ENCODE data around the gene AP3M1.

The AP3M1 gene

DNA sequence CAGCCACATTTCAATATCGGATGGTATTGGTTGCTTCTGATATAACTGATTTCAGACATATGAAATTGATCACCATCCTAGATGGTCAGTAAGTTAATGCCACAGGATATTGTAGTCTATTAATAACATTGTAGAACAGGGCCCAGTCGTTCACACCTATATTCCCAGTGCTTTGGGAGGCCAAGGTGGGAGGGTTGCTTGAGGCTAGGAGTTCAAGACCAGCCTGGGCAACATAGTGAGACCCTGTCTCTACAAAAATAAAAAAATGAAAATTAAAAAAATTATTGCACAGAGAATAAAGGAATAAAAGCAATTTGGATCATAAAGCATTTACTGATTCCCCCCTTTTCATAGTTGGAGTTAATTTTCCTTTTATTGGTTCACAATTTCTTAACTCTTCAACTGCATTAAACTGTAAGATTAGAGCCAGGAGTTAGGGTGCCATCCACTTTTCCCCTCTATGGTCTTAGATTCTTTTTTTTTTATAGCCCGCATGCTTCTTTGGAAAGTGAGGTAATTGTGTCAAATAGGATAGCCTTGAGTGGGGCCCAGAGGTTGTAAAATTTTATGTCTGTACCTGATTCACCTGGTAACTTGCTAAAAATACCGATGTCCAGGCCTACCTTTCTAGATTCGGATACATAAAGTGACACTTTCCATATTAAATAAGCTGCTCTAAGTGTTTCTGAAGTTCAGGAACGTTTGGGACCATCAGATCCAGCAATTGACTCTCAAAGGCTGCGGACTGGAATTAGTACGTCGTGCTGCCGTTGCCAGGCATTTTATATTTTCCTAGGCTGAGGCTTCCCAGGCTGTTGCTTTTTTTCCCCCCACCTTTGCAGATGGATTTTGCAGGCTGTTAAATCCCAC is 25.1 kb upstream of the AP3M1 start:
- Mint-ChIP-seq H3K27me3 (no peaks in the 10 kb centered on the region), H3K4me3 (peak overlapping the region; percentile 89 to 95), H3K4me1 (peaks cover 25 to 44% of the 10 kb centered on the region in 2 donors), H3K36me3 (peaks cover 3 to 21% of the 10 kb centered on the region in 2 donors), H3K9me3 (no peaks in the 10 kb centered on the region), H3K27ac (peak overlapping the region; percentile 100)
- ATAC-seq (replicated peaks) = no peak
- DNase-seq = no peak

DNA sequence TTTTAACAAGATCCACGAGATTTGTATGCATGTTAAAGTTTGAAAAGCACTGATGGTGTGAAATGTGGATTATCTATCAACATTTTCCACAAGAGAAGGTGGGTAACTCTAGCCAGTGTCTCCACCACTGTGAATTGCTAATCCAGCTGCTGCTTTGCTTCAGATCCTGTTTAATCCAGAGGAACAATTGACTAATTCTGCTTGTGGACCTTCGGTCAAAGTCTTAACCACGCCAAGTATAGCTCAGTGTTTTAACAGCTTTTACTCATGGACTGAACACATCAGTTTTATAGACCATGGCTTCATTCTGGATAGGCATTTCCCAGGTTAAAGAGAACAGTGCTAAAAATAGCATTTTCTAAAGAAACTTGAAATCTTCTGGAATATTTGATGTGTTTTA is 23.9 kb upstream of the AP3M1 start:
- no peaks in the 10 kb centered on the region for H3K27me3 Mint-ChIP-seq
- no peaks in the 10 kb centered on the region for H3K9me3 Mint-ChIP-seq
- ATAC-seq (replicated peaks) (no peak), DNase-seq (no peak)
- no peak overlapping the region for H3K4me3 Mint-ChIP-seq
- H3K27ac Mint-ChIP-seq = no peak overlapping the region
- H3K36me3 Mint-ChIP-seq = peaks cover 3 to 12% of the 10 kb centered on the region in 2 donors
- H3K4me1 Mint-ChIP-seq = peaks cover 21 to 36% of the 10 kb centered on the region in 2 donors

DNA sequence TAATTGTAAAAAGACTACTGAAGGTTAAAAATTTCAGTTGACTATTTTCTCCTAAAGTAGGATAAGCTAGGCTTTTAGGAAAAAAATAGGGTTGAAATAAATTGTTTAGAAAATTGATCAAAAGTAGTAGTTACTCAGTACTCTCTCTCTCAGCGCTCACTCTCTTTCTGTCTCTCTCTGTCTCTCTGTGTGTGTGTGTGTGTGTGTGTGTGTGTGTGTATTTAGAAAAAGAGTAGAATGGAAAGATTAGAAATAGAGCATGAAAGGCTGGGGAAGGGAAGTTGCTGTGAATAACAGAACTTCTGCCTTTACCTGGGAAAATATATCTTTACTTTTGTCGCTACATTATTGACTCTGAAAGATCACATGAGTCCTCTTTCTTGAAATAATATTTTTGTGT is 21.0 kb upstream of the AP3M1 start:
- H3K9me3 Mint-ChIP-seq = peaks cover 0 to 1% of the 10 kb centered on the region in 2 donors
- peak overlapping the region; percentile 14 to 36 for H3K4me3 Mint-ChIP-seq

DNA sequence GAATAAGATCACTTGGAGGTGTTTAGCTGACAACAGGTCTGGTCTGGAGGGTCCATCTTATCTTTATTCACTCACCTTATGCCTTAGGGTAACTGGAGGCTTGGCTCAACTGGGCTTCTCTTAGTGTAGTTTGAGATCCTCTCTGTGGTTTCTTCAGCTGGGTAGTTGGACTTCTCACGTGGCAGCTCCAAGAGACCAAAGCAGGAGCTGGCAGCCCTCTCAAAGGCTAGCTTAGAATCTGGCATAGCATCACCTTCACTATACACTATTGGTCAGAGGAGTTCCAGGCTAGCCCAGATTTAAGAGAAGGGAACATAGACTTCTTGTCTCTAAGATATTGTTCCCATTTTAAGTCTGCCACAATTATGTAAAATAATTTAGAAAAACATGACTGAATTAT is 16.8 kb upstream of the AP3M1 start:
- ATAC-seq (replicated peaks) (no peak), DNase-seq (no peak)
- Mint-ChIP-seq H3K4me3 (peak overlapping the region; percentile 19 to 28), H3K27ac (peak overlapping the region; percentile 92), H3K27me3 (no peaks in the 10 kb centered on the region), H3K9me3 (peaks cover 0 to 1% of the 10 kb centered on the region in 2 donors), H3K4me1 (peaks cover 33 to 71% of the 10 kb centered on the region in 2 donors), H3K36me3 (peaks cover 10 to 17% of the 10 kb centered on the region in 2 donors)

More for the DNA sequence above, 21.0 kb upstream of the AP3M1 start:
- Mint-ChIP-seq H3K36me3 (peaks cover 4 to 7% of the 10 kb centered on the region in 2 donors), H3K4me1 (peaks cover 20 to 44% of the 10 kb centered on the region in 2 donors), H3K27ac (peak overlapping the region; percentile 66), H3K27me3 (no peaks in the 10 kb centered on the region)
- DNase-seq (no peak), ATAC-seq (replicated peaks) (no peak)

DNA sequence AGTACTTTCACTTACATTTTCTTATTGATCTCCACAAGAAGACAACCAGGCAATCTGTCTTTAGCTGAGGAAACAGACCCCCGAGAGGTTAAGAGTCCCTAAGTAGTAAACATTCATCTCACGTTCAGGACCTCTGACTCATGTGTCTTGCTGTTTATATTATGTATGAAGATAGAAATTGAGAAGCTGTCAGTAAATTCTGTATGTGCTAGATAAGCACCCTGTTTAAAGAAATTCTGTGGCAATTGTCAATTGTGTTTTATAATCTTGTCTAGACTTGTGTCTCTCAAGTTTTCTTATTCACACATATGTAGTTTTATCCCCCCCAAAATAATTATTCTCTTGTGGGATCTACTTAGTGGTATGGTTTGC is 14.9 kb upstream of the AP3M1 start:
- Mint-ChIP-seq H3K27me3 (no peaks in the 10 kb centered on the region), H3K9me3 (peaks cover 0 to 3% of the 10 kb centered on the region in 2 donors), H3K4me3 (no peak overlapping the region), H3K36me3 (peaks cover 16 to 21% of the 10 kb centered on the region in 2 donors), H3K27ac (peak overlapping the region; percentile 93), H3K4me1 (peaks cover 32 to 75% of the 10 kb centered on the region in 2 donors)
- no peak for ATAC-seq (replicated peaks)
- no peak for DNase-seq

DNA sequence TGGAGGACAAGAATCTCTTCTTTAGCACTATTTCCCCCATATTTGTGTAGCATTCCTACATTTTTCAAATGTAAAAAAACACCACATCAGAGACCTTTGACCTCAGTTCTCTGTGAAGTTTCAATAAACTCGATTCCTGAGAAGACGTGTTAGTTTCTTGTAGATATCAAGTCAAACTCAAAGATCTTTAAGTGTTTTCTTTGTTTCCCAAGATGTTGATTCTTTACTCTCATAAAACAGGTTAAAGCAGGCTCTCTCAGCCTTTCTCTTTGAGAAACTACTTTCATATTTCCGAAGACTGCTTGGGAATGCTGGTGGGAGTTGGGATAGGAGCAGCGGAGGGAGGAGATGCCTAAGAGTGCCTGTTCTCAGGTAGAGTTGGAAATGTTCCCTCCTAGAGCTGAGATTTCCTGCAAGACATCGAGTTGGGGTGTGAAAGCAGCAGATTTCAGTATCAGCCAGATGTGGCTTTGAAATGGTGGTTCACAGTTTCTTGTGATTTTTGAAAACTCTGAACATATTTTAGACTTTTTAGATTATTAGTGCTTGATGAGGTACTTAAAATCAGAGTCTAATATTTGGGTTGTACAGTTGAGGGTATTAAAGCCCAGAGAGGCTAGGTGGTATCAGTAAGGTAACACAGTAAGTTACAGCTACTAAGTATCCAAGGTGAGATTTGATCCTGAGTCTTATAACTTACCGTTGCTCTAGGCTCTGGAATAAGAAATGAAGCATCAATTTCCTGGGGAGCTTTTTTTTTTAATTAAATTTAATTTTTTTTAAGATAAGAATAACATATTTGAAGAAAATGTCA is 14.3 kb upstream of the AP3M1 start:
- Mint-ChIP-seq H3K27ac (peak overlapping the region; percentile 89), H3K36me3 (peaks cover 16 to 21% of the 10 kb centered on the region in 2 donors), H3K4me1 (peaks cover 35 to 81% of the 10 kb centered on the region in 2 donors), H3K4me3 (peak overlapping the region; percentile 44 to 46), H3K9me3 (peaks cover 0 to 3% of the 10 kb centered on the region in 2 donors), H3K27me3 (no peaks in the 10 kb centered on the region)
- DNase-seq (no peak), ATAC-seq (replicated peaks) (no peak)

DNA sequence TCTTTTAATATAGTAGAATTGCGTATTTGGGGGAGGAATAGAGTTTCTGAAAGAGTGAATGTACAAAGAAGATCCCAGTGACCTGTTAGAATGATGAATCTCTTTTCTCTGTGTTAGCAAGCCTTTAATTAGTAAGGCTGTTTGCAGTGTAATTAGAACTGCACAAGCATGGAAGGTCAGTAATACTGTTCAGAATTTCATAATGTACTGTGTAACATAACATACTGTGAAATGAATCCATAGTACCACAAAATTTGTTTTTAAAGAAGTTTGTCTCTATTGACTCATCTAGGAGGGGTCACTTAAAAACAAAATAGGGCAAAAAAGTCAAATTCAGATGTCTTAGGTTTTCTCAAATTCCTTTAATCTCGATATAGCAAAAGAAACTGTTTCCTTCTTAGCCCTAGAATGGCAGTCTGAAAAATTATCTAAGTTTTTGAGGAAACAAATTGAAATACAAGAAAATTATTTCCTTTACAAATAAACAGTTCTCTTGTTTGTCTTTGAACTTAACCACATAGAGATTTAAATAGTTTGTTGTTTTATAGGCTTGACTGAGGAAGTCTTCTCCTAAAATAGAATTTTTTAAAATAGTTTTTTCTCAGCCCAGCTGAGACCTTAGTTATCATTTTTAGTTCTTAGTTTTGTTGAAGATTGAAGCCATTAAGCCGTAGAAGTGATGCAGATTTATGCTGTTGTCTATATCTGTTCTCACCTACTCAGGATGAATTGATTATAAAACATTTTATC is 12.9 kb upstream of the AP3M1 start:
- Mint-ChIP-seq H3K4me3 (no peak overlapping the region), H3K27me3 (no peaks in the 10 kb centered on the region), H3K27ac (peak overlapping the region; percentile 88), H3K36me3 (peaks cover 19 to 22% of the 10 kb centered on the region in 2 donors), H3K9me3 (peaks cover 0 to 3% of the 10 kb centered on the region in 2 donors), H3K4me1 (peaks cover 34 to 75% of the 10 kb centered on the region in 2 donors)
- DNase-seq = no peak
- ATAC-seq (replicated peaks) = peak in 1 of 2 donors; percentile 42

DNA sequence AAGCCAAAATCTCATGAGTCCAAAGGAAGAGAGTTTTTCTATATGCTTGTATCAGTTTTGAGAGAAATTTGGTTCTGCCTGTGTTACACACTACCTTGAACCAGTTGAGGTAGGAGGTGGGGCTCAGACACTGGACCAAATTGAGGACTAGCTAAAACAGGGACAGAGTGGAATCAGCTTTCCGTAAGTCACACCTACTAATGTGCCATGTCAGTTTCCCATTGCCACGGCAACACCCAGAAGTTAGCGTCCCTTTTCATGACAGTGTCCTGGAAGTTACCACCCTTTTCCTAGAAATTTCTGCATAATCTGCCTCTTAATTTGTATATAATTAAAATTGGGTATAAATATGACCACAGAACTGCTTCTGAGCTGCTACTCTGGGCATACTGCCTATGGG is 9.4 kb upstream of the AP3M1 start:
- peaks cover 21 to 28% of the 10 kb centered on the region in 2 donors for H3K36me3 Mint-ChIP-seq
- H3K9me3 Mint-ChIP-seq = peaks cover 0 to 2% of the 10 kb centered on the region in 2 donors
- peaks cover 36 to 68% of the 10 kb centered on the region in 2 donors for H3K4me1 Mint-ChIP-seq
- ATAC-seq (replicated peaks) = no peak
- no peak for DNase-seq
- H3K4me3 Mint-ChIP-seq = no peak overlapping the region
- no peaks in the 10 kb centered on the region for H3K27me3 Mint-ChIP-seq
- peak overlapping the region; percentile 51 for H3K27ac Mint-ChIP-seq

DNA sequence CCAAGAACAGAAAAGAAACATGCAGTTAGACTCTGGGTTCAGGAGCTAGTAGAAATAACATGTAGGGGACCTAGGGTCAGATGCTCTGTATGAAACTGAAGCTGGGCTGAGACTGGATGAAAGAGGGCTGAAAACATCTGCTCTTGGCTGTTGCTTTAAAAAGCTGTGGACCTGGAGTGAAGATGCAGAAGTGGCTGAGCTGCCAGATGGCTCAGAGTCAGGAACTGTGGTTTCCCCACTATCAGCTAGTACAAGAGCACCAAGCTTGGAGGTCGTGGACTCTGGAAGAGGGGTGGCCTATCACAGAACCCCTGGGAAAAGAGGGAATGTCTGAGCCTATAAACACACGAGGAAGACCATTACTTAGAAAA is 6.3 kb upstream of the AP3M1 start:
- ATAC-seq (replicated peaks) (peak in 1 of 2 donors; percentile 71), DNase-seq (no peak)
- no peaks in the 10 kb centered on the region for H3K9me3 Mint-ChIP-seq
- H3K4me3 Mint-ChIP-seq = no peak overlapping the region
- no peaks in the 10 kb centered on the region for H3K27me3 Mint-ChIP-seq
- peak overlapping the region; percentile 69 for H3K27ac Mint-ChIP-seq
- H3K4me1 Mint-ChIP-seq = peaks cover 42 to 71% of the 10 kb centered on the region in 2 donors
- H3K36me3 Mint-ChIP-seq = peaks cover 11 to 18% of the 10 kb centered on the region in 2 donors

DNA sequence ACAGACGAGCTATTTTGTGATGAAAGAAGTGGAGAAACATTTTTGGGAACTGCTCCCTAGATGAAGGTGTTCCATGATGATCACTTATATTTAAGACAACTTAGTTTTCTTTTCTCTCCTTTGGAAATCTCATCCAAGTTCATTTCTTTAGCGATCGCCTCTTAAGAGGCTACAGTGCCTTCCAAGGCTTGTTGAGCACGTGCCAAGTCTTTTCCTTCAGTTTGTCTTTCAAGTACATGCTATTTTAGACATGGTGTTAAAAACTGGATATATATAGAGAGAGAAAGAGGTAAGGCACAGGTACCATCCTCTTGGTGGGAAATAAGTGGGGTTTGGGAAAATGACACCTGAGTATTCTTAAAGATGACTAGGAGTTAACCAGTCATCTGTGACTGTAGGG is 3.0 kb upstream of the AP3M1 start:
- H3K27ac Mint-ChIP-seq = no peak overlapping the region
- peak overlapping the region; percentile 14 to 16 for H3K4me3 Mint-ChIP-seq
- no peaks in the 10 kb centered on the region for H3K9me3 Mint-ChIP-seq
- DNase-seq = no peak
- no peaks in the 10 kb centered on the region for H3K27me3 Mint-ChIP-seq
- peaks cover 33 to 51% of the 10 kb centered on the region in 2 donors for H3K4me1 Mint-ChIP-seq
- ATAC-seq (replicated peaks) = no peak
- peaks cover 3 to 11% of the 10 kb centered on the region in 2 donors for H3K36me3 Mint-ChIP-seq

DNA sequence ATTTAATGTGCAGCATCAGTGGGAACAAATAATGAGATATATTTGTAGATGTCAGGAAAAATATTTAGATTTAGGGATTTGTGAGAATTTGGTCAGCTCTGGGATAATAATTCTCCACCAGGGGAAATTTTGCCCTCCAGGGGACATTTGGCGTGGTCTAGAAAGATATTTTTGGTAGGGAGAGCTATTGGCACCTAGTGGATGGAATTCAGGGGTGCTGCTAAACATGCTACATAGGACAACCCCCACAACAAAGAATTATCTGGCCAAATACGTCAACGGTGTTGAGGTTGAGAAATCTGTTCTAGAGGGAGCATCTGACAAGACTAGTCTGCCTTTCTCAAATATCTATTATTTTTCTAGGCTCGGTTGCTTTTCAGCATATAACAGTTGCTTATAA is 2.5 kb upstream of the AP3M1 start:
- peaks cover 3 to 11% of the 10 kb centered on the region in 2 donors for H3K36me3 Mint-ChIP-seq
- peak overlapping the region in 1 of 2 donors; percentile 63 for H3K4me3 Mint-ChIP-seq
- no peak overlapping the region for H3K27ac Mint-ChIP-seq
- ATAC-seq (replicated peaks) (no peak), DNase-seq (no peak)
- no peaks in the 10 kb centered on the region for H3K9me3 Mint-ChIP-seq
- H3K27me3 Mint-ChIP-seq = no peaks in the 10 kb centered on the region
- peaks cover 34 to 53% of the 10 kb centered on the region in 2 donors for H3K4me1 Mint-ChIP-seq

DNA sequence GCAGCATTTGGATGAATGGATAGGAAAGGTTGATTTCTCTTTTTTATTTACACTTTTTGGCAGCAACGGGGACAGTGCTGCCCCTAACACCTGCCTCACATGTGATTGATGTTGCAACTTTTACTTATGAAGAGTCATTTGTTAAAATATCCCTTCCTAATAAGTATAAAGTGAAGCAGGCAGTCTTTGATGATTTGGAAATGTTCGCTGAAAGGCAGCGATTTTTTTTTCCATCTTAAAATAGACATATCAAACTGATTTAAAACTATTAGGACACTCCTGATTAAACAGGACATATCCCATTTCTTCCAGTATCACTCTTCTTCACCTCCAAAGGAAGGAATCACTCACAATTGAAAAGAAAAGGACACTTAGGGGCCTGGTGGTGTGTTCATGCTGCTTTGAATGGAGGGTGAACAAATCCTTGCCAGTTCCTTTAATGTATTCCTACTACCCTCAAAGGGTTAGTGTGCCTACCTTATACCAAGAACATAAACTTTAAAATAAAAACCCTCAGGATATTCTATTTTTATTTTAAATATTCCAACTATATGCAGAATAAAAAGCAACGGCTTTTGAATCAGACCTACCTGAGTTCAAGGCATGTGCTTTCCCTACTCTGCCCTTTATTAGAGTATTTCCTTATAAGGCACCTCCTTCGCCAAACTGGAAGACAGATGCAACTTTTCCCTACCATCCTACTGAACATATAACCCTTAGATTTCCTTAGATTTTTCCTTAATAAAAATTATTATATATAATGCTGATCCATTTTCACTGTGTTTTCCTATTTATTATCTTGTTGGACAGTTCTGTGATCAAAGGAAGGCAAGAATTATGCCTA is 1.5 kb upstream of the AP3M1 start:
- DNase-seq (no peak), ATAC-seq (replicated peaks) (no peak)
- H3K27me3 Mint-ChIP-seq = no peaks in the 10 kb centered on the region
- no peaks in the 10 kb centered on the region for H3K9me3 Mint-ChIP-seq
- H3K4me3 Mint-ChIP-seq = no peak overlapping the region
- H3K36me3 Mint-ChIP-seq = peaks cover 8 to 15% of the 10 kb centered on the region in 2 donors
- H3K4me1 Mint-ChIP-seq = peaks cover 36 to 51% of the 10 kb centered on the region in 2 donors
- H3K27ac Mint-ChIP-seq = no peak overlapping the region
